GM12878 (cell line): ENCODE data around the gene TAC3. TPM values are rescaled to one million over a fixed set of nuclear protein-coding genes. Genes with fewer than 3 reads are reported as not detected.

ENCODE experiments used
- ASH2L ChIP-seq: fragments of 300-600, 200-600 bp; sonication (generic); IDR thresholded peaks from 2 replicates; pipeline ENCODE4 v1.6.1; 2017; ENCODE audit warnings: low read depth, mild to moderate bottlenecking, borderline replicate concordance
- GATAD2B ChIP-seq: fragments of 450-650 bp; conservative IDR thresholded peaks from 2 replicates; pipeline ENCODE4 v1.6.1; 2017; ENCODE audit warnings: low read depth, mild to moderate bottlenecking, moderate library complexity
- KDM1A ChIP-seq: fragments of 200-600 bp; sonication (generic); IDR thresholded peaks from 2 replicates; pipeline ENCODE4 v1.6.1; 2016; ENCODE audit warnings: borderline replicate concordance
- MEF2B ChIP-seq: fragments of 450-650 bp; IDR thresholded peaks from 2 replicates; pipeline ENCODE4 v1.6.1; 2018; ENCODE audit warnings: mild to moderate bottlenecking, moderate library complexity; ENCODE audit not compliant: partially characterized antibody, poor library complexity, severe bottlenecking
- NFXL1 ChIP-seq: fragments of 450-650 bp; IDR thresholded peaks from 2 replicates; pipeline ENCODE4 v1.6.1; 2017; ENCODE audit warnings: antibody characterized with exemption, mild to moderate bottlenecking, borderline replicate concordance
- SUZ12 ChIP-seq: fragments of 200-600 bp; sonication (generic); IDR thresholded peaks from one replicate; pipeline ENCODE4 v1.6.1; 2018; ENCODE audit warnings: antibody characterized with exemption, mild to moderate bottlenecking; ENCODE audit not compliant: unreplicated experiment
- TAF1 ChIP-seq: IDR thresholded peaks from 2 replicates; pipeline ENCODE4 v1.6.1; 2011; ENCODE audit warnings: mild to moderate bottlenecking, low read depth, low read length, borderline replicate concordance
- TBL1XR1 ChIP-seq: IDR thresholded peaks from 2 replicates; pipeline ENCODE4 v1.6.1; 2012; ENCODE audit warnings: low read depth, low read length, improper control_type of control experiment
- YBX1 ChIP-seq: fragments of 450-650 bp; IDR thresholded peaks from 2 replicates; pipeline ENCODE4 v1.6.1; 2016; ENCODE audit warnings: antibody characterized with exemption
- ZNF384 ChIP-seq: IDR thresholded peaks from 2 replicates; pipeline ENCODE4 v1.6.1; 2012; ENCODE audit warnings: low read depth, mild to moderate bottlenecking, low read length, improper control_type of control experiment, borderline replicate concordance
- ZSCAN29 ChIP-seq: fragments of 450-650 bp; IDR thresholded peaks from 2 replicates; pipeline ENCODE4 v1.6.1; 2017; ENCODE audit warnings: mild to moderate bottlenecking, moderate library complexity
- polyA plus RNA-seq, 11 experiments: library from polyadenylated mRNA; depleted of rRNA in 4 of 11; unstranded in 6 of 11; stranded (reverse) in 5 of 11; fragments of >200 nt; fragmentation: Nextera tagmentation in 4 of 11; fragmentation: Illumina TruSeq in 1 of 11; extraction: Ambion mirVana in 4 of 11; extraction: Trizol in 1 of 11; gene quantifications; 1 replicate in 1 of 11; 2 replicates in 10 of 11; pipeline versions ENCODE4 v1.2.1 to v1.2.3, GENCODE V29; 2011 to 2016; ENCODE audit warnings: inconsistent platforms in 2 of 11, missing spikeins in 2 of 11, low read depth in 1 of 11
- total RNA-seq, 4 experiments: library from RNA; depleted of rRNA in 3 of 4; stranded (reverse); fragments of >200 nt in 3 of 4; fragmentation: Illumina TruSeq in 1 of 4; extraction: Trizol in 1 of 4; gene quantifications; 2 replicates each; pipeline versions ENCODE4 v1.2.1 to v1.2.3, GENCODE V29; 2013 to 2021
- TF ChIP-seq, protein P1 (sequence below): fragments of 450-650 bp; formaldehyde crosslinking; IDR thresholded peaks from 2 replicates; pipeline ENCODE4 v1.5.0; 2022; ENCODE audit warnings: mild to moderate bottlenecking, missing genetic modification characterization
- TF ChIP-seq, protein P2 (sequence below): fragments of 450-650 bp; formaldehyde crosslinking; IDR thresholded peaks from 2 replicates; pipeline ENCODE4 v1.4.0; 2022; ENCODE audit warnings: mild to moderate bottlenecking, moderate library complexity
- TF ChIP-seq, protein P3 (sequence below): fragments of 450-650 bp; IDR thresholded peaks from 2 replicates; pipeline ENCODE4 v1.6.1; 2017; ENCODE audit warnings: mild to moderate bottlenecking, moderate library complexity
- TF ChIP-seq, protein P4 (sequence below): fragments of 450-650 bp; IDR thresholded peaks from 2 replicates; pipeline ENCODE4 v1.6.1; 2016; ENCODE audit warnings: mild to moderate bottlenecking, moderate library complexity, borderline replicate concordance

TAC3 gene
- total and polyA plus RNA-seq, 10 of the 15 experiments (the other 5 are each of a cell fraction or from before 2014, with no cell fraction given): 0.11 to 0.18 (median 0.13) TPM; not detected in 7

DNA sequence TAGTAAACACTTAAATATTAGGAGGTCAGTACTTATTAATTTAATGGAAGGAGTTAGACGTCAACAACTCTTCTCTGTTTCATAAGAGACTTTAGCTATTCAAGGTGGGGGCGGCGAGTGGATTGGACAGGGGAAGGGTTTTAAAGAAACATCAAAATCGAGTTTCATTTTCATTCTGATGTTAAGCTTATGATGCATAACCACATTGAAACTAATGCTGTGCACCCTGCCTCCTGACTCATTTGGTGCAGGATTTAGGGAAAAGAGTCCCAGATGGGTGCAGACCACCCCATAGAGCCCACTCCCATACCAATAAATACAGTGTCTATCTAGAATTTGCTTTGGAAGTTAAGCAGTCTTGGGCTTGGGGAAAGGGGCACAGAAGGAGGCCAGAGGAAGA, 17.3 kb downstream of the TAC3 start (continued):
- TF ChIP-seq SUZ12 (no peak), YBX1 (no peak), GATAD2B (peak; percentile 50), TAF1 (no peak), TBL1XR1 (no peak), ASH2L (no peak), ZSCAN29 (no peak), KDM1A (no peak), MEF2B (peak; percentile 35), ZNF384 (no peak), NFXL1 (no peak)
- TF ChIP-seq, protein P1, sequence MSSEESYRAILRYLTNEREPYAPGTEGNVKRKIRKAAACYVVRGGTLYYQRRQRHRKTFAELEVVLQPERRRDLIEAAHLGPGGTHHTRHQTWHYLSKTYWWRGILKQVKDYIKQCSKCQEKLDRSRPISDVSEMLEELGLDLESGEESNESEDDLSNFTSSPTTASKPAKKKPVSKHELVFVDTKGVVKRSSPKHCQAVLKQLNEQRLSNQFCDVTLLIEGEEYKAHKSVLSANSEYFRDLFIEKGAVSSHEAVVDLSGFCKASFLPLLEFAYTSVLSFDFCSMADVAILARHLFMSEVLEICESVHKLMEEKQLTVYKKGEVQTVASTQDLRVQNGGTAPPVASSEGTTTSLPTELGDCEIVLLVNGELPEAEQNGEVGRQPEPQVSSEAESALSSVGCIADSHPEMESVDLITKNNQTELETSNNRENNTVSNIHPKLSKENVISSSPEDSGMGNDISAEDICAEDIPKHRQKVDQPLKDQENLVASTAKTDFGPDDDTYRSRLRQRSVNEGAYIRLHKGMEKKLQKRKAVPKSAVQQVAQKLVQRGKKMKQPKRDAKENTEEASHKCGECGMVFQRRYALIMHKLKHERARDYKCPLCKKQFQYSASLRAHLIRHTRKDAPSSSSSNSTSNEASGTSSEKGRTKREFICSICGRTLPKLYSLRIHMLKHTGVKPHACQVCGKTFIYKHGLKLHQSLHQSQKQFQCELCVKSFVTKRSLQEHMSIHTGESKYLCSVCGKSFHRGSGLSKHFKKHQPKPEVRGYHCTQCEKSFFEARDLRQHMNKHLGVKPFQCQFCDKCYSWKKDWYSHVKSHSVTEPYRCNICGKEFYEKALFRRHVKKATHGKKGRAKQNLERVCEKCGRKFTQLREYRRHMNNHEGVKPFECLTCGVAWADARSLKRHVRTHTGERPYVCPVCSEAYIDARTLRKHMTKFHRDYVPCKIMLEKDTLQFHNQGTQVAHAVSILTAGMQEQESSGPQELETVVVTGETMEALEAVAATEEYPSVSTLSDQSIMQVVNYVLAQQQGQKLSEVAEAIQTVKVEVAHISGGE: no peak
- TF ChIP-seq, protein P2, sequence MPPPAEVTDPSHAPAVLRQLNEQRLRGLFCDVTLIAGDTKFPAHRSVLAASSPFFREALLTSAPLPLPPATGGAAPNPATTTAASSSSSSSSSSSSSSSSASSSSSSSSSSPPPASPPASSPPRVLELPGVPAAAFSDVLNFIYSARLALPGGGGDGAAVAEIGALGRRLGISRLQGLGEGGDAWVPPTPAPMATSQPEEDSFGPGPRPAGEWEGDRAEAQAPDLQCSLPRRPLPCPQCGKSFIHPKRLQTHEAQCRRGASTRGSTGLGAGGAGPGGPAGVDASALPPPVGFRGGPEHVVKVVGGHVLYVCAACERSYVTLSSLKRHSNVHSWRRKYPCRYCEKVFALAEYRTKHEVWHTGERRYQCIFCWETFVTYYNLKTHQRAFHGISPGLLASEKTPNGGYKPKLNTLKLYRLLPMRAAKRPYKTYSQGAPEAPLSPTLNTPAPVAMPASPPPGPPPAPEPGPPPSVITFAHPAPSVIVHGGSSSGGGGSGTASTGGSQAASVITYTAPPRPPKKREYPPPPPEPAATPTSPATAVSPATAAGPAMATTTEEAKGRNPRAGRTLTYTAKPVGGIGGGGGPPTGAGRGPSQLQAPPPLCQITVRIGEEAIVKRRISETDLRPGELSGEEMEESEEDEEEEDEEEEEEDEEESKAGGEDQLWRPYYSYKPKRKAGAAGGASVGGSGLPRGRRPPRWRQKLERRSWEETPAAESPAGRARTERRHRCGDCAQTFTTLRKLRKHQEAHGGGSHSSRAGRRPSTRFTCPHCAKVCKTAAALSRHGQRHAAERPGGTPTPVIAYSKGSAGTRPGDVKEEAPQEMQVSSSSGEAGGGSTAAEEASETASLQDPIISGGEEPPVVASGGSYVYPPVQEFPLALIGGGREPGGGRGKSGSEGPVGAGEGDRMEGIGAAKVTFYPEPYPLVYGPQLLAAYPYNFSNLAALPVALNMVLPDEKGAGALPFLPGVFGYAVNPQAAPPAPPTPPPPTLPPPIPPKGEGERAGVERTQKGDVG (CRISPR knock-in tag): no peak
- TF ChIP-seq, protein P3, sequence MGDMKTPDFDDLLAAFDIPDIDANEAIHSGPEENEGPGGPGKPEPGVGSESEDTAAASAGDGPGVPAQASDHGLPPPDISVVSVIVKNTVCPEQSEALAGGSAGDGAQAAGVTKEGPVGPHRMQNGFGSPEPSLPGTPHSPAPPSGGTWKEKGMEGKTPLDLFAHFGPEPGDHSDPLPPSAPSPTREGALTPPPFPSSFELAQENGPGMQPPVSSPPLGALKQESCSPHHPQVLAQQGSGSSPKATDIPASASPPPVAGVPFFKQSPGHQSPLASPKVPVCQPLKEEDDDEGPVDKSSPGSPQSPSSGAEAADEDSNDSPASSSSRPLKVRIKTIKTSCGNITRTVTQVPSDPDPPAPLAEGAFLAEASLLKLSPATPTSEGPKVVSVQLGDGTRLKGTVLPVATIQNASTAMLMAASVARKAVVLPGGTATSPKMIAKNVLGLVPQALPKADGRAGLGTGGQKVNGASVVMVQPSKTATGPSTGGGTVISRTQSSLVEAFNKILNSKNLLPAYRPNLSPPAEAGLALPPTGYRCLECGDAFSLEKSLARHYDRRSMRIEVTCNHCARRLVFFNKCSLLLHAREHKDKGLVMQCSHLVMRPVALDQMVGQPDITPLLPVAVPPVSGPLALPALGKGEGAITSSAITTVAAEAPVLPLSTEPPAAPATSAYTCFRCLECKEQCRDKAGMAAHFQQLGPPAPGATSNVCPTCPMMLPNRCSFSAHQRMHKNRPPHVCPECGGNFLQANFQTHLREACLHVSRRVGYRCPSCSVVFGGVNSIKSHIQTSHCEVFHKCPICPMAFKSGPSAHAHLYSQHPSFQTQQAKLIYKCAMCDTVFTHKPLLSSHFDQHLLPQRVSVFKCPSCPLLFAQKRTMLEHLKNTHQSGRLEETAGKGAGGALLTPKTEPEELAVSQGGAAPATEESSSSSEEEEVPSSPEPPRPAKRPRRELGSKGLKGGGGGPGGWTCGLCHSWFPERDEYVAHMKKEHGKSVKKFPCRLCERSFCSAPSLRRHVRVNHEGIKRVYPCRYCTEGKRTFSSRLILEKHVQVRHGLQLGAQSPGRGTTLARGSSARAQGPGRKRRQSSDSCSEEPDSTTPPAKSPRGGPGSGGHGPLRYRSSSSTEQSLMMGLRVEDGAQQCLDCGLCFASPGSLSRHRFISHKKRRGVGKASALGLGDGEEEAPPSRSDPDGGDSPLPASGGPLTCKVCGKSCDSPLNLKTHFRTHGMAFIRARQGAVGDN: no peak
- TF ChIP-seq, protein P4, sequence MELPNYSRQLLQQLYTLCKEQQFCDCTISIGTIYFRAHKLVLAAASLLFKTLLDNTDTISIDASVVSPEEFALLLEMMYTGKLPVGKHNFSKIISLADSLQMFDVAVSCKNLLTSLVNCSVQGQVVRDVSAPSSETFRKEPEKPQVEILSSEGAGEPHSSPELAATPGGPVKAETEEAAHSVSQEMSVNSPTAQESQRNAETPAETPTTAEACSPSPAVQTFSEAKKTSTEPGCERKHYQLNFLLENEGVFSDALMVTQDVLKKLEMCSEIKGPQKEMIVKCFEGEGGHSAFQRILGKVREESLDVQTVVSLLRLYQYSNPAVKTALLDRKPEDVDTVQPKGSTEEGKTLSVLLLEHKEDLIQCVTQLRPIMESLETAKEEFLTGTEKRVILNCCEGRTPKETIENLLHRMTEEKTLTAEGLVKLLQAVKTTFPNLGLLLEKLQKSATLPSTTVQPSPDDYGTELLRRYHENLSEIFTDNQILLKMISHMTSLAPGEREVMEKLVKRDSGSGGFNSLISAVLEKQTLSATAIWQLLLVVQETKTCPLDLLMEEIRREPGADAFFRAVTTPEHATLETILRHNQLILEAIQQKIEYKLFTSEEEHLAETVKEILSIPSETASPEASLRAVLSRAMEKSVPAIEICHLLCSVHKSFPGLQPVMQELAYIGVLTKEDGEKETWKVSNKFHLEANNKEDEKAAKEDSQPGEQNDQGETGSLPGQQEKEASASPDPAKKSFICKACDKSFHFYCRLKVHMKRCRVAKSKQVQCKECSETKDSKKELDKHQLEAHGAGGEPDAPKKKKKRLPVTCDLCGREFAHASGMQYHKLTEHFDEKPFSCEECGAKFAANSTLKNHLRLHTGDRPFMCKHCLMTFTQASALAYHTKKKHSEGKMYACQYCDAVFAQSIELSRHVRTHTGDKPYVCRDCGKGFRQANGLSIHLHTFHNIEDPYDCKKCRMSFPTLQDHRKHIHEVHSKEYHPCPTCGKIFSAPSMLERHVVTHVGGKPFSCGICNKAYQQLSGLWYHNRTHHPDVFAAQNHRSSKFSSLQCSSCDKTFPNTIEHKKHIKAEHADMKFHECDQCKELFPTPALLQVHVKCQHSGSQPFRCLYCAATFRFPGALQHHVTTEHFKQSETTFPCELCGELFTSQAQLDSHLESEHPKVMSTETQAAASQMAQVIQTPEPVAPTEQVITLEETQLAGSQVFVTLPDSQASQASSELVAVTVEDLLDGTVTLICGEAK: no peak; the same call in 1 of the 2 replicates
